ENCODE data around the gene MARVELD3. TPM values are rescaled to one million over a fixed set of nuclear protein-coding genes. Genes with fewer than 3 reads are reported as not detected.

MARVELD3 gene
- total RNA-seq, 1 donor from 2014 or later: 2.2 TPM

DNA sequence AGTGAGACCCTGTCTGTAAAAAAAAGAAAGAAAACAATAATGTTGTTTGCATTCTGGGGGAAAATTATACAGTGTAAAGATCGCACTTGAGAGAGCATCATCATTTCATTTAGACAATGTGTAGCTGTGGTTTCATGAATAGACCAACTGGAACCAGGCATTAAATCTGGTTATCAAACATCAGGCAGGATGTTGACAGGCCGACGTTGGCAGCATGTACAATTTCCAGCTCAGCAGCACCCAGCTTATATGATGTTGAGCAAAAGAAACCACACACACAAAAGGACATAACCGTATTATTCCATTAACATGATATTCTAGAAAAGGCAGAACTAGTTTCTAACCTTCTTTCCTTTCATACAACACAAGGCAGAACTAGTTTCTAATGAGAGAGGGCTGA lies 5.8 kb downstream of the MARVELD3 start:
- Histone ChIP-seq H3K4me3 (no peak overlapping the region), H3K27me3 (peaks cover 14% of the 10 kb centered on the region), H3F3A (ENCODE audit: low read depth) (peaks cover 14% of the 10 kb centered on the region), H4K20me1 (ENCODE audit: low read depth) (no peaks in the 10 kb centered on the region), H3K79me2 (ENCODE audit: low read depth) (no peaks in the 10 kb centered on the region), H2AFZ (replicated peaks) (no peak overlapping the region), H3K36me3 (no peaks in the 10 kb centered on the region), H3K27ac (no peak overlapping the region), H3K4me2 (no peak overlapping the region), H3K9ac (no peak overlapping the region), H3K4me1 (peaks cover 9% of the 10 kb centered on the region), H3K9me3 (ENCODE audit: low read depth) (no peaks in the 10 kb centered on the region)
- Mint-ChIP-seq H3K4me3 (no peak overlapping the region), H3K9me3 (no peaks in the 10 kb centered on the region), H3K4me1 (peaks cover 11% of the 10 kb centered on the region), H3K27me3 (ENCODE audit: insufficient read depth, low read depth) (peaks cover 18% of the 10 kb centered on the region), H3K27ac (no peak overlapping the region), H3K36me3 (peaks cover 1% of the 10 kb centered on the region)
- TF ChIP-seq EZH2phosphoT487 (IDR thresholded peaks at IDR 0.05): no peak
- no peak for TF ChIP-seq EZH2 (IDR thresholded peaks at IDR 0.05)
- TF ChIP-seq, protein P1, sequence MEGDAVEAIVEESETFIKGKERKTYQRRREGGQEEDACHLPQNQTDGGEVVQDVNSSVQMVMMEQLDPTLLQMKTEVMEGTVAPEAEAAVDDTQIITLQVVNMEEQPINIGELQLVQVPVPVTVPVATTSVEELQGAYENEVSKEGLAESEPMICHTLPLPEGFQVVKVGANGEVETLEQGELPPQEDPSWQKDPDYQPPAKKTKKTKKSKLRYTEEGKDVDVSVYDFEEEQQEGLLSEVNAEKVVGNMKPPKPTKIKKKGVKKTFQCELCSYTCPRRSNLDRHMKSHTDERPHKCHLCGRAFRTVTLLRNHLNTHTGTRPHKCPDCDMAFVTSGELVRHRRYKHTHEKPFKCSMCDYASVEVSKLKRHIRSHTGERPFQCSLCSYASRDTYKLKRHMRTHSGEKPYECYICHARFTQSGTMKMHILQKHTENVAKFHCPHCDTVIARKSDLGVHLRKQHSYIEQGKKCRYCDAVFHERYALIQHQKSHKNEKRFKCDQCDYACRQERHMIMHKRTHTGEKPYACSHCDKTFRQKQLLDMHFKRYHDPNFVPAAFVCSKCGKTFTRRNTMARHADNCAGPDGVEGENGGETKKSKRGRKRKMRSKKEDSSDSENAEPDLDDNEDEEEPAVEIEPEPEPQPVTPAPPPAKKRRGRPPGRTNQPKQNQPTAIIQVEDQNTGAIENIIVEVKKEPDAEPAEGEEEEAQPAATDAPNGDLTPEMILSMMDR (IDR thresholded peaks at IDR 0.05): no peak
- no peak for DNase-seq (ENCODE audit: low spot score)

DNA sequence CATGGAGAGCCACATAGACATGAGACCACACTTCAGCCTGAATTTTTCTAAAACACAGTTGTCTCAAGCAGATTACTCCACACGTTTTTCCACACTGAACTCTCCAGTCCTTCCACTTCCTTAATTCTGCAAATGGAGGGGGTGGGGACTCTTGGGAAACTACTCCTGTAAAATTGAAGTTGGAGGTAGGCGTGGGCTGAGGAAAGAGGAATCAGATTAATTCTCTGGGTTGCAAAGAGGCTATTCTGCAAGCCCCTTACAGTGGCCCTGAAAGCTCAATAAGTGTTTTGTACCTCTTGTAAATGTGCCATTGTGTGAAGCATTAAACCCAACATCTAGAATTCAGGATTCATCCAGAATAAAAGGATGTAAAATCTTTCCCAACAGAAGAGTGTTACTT lies 9.6 kb downstream of the MARVELD3 start:
- no peak overlapping the region for H3K4me3 Mint-ChIP-seq
- no peak for TF ChIP-seq EZH2 (IDR thresholded peaks at IDR 0.05)
- TF ChIP-seq, protein P1 (IDR thresholded peaks at IDR 0.05): no peak
- no peak for TF ChIP-seq EZH2phosphoT487 (IDR thresholded peaks at IDR 0.05)
- Histone ChIP-seq H3K4me3 (no peak overlapping the region), H3K36me3 (no peaks in the 10 kb centered on the region), H2AFZ (replicated peaks) (no peak overlapping the region), H3K4me1 (peaks cover 25% of the 10 kb centered on the region), H3K27me3 (no peaks in the 10 kb centered on the region), H3K9me3 (ENCODE audit: low read depth) (no peaks in the 10 kb centered on the region), H3F3A (ENCODE audit: low read depth) (peaks cover 30% of the 10 kb centered on the region), H3K27ac (no peak overlapping the region), H3K4me2 (no peak overlapping the region), H3K79me2 (ENCODE audit: low read depth) (no peaks in the 10 kb centered on the region), H4K20me1 (ENCODE audit: low read depth) (no peaks in the 10 kb centered on the region), H3K9ac (no peak overlapping the region)
- peaks cover 4% of the 10 kb centered on the region for H3K36me3 Mint-ChIP-seq
- no peaks in the 10 kb centered on the region for H3K9me3 Mint-ChIP-seq
- peaks cover 2% of the 10 kb centered on the region for H3K27me3 Mint-ChIP-seq (ENCODE audit: insufficient read depth, low read depth)
- H3K27ac Mint-ChIP-seq: no peak overlapping the region
- DNase-seq (ENCODE audit: low spot score): no peak
- H3K4me1 Mint-ChIP-seq: peaks cover 12% of the 10 kb centered on the region

DNA sequence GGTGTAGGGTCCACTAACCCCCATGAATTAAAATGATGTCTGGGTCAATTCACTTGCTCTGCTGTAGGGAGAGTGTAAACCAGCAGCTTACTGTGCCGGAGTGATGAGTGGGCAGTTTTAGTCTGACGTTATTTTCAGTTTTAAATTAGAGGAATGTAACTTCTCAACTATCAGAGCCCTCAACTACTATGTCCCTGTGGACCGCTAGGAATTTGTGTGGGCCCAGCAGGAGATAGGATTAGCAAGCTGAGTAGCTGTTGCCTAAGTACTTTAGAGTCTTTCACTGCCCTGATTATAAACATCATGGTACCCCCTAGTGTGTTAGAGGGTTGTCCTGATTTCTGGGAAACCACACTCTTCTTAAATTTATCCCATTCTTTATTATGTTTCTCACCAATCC lies 11.4 kb downstream of the MARVELD3 start:
- Histone ChIP-seq H3K79me2 (ENCODE audit: low read depth) (no peaks in the 10 kb centered on the region), H3K4me2 (peak overlapping the region; percentile 42), H3K9ac (no peak overlapping the region), H2AFZ (replicated peaks) (no peak overlapping the region), H3K4me1 (peaks cover 25% of the 10 kb centered on the region), H3K27me3 (no peaks in the 10 kb centered on the region), H3K9me3 (ENCODE audit: low read depth) (no peaks in the 10 kb centered on the region), H4K20me1 (ENCODE audit: low read depth) (no peaks in the 10 kb centered on the region), H3K27ac (peak overlapping the region; percentile 65), H3K36me3 (no peaks in the 10 kb centered on the region), H3F3A (ENCODE audit: low read depth) (peaks cover 30% of the 10 kb centered on the region), H3K4me3 (peak overlapping the region; percentile 0)
- H3K27ac Mint-ChIP-seq: no peak overlapping the region
- TF ChIP-seq EZH2 (IDR thresholded peaks at IDR 0.05): no peak
- TF ChIP-seq EZH2phosphoT487 (IDR thresholded peaks at IDR 0.05): no peak
- TF ChIP-seq, protein P1 (IDR thresholded peaks at IDR 0.05): no peak
- peak; percentile 78 for DNase-seq (ENCODE audit: low spot score)
- H3K4me1 Mint-ChIP-seq: peaks cover 12% of the 10 kb centered on the region
- peaks cover 3% of the 10 kb centered on the region for H3K27me3 Mint-ChIP-seq (ENCODE audit: insufficient read depth, low read depth)
- no peak overlapping the region for H3K4me3 Mint-ChIP-seq
- no peaks in the 10 kb centered on the region for H3K9me3 Mint-ChIP-seq
- peaks cover 6% of the 10 kb centered on the region for H3K36me3 Mint-ChIP-seq
